Measurements from ENCODE around the gene ARMC2.

DNA sequence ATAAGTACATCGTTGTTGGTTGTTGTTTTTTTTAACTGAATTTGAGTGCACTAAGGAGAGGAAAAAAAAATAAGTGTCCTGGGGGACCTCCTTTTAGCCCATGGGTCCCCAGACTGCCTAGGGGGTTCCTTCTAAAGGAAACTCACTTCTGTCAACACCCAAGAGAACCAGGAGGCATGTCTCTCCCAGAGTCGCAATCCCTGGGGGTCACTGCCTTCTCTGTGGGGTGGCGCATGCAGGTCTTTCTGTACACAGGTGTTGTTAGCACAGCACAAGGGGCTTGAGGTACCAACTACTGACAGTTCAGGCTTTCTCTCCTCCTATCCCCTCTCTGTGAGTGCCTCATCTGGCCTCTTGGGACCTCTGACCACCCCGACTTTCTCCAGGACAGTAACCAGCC, 7.3 kb upstream of the ARMC2 start:
- TF ChIP-seq, protein P1, sequence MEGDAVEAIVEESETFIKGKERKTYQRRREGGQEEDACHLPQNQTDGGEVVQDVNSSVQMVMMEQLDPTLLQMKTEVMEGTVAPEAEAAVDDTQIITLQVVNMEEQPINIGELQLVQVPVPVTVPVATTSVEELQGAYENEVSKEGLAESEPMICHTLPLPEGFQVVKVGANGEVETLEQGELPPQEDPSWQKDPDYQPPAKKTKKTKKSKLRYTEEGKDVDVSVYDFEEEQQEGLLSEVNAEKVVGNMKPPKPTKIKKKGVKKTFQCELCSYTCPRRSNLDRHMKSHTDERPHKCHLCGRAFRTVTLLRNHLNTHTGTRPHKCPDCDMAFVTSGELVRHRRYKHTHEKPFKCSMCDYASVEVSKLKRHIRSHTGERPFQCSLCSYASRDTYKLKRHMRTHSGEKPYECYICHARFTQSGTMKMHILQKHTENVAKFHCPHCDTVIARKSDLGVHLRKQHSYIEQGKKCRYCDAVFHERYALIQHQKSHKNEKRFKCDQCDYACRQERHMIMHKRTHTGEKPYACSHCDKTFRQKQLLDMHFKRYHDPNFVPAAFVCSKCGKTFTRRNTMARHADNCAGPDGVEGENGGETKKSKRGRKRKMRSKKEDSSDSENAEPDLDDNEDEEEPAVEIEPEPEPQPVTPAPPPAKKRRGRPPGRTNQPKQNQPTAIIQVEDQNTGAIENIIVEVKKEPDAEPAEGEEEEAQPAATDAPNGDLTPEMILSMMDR (IDR thresholded peaks at IDR 0.05 in 8 of 11, conservative IDR thresholded peaks at IDR 0.05 in 3 of 11), result no peak
- TF ChIP-seq POLR2A (IDR thresholded peaks at IDR 0.05), result no peak
